Measurements from ENCODE around the gene BTG3.

Gene BTG3

GRCh38 chr21:17548262-17548661 is 64.4 kb downstream of the BTG3 start:
- Histone ChIP-seq H3K4me3 (ENCODE audit: low read length) (no peak overlapping the region), H3K27ac (ENCODE audit: low read depth, low read length) (no peak overlapping the region), H3K27me3 (ENCODE audit: control insufficient read depth, insufficient read depth, low read length) (no peaks in the 10 kb centered on the region), H3K4me1 (ENCODE audit: control insufficient read depth, insufficient read depth, low read length) (no peaks in the 10 kb centered on the region), H3K9ac (ENCODE audit: low read length) (no peak overlapping the region), H3K36me3 (ENCODE audit: control insufficient read depth, insufficient read depth, low read length) (no peaks in the 10 kb centered on the region)

DNA sequence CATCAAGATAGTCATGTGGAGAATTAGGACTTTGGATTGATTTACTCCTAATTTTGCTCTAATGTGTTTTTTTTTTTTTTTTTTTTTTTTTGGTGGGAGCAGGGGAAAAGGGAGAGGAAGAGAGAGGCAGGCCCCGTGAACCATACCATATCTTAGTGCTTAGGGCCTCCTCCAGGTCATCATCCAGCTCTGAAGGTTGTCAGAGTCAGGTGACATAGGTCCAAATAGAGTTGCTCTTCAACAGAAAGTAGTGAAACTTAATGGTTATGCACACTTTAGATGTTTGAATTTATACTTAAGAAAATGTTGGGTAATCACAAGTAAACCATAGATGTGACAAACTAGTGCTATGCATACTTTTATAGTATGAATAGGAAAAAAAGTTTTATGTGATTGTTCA is 67.7 kb downstream of the BTG3 start:
- no peak overlapping the region for H3K4me3 ChIP-seq (ENCODE audit: low read length)
- H3K36me3 ChIP-seq (ENCODE audit: control insufficient read depth, insufficient read depth, low read length): no peaks in the 10 kb centered on the region
- no peak overlapping the region for H3K9ac ChIP-seq (ENCODE audit: low read length)
- H3K27me3 ChIP-seq (ENCODE audit: control insufficient read depth, insufficient read depth, low read length): no peaks in the 10 kb centered on the region
- no peaks in the 10 kb centered on the region for H3K4me1 ChIP-seq (ENCODE audit: control insufficient read depth, insufficient read depth, low read length)
- H3K27ac ChIP-seq (ENCODE audit: low read depth, low read length): no peak overlapping the region
